ACC112 (cell line): ENCODE data around the gene ARID4B.
"Not testable (repeated sequence)": the region's sequence is repeated elsewhere in the genome, so short reads cannot be mapped to it uniquely, and the experiment has no call there.

ENCODE experiments used
- H2AFZ ChIP-seq: fragments of 200-600 bp; sonication (generic); one replicate; pipeline ENCODE4 v1.6.0; 2017; ENCODE audit warnings: antibody characterized with exemption, low read length; ENCODE audit not compliant: unreplicated experiment
- H3K27ac ChIP-seq: fragments of 200-600 bp; sonication (generic); 2 replicates; pipeline ENCODE4 v1.5.1; 2014; ENCODE audit warnings: low read depth, mild to moderate bottlenecking, antibody characterized with exemption, low read length, moderate library complexity
- H3K27me3 ChIP-seq: fragments of 200-600 bp; sonication (generic); 2 replicates; pipeline ENCODE4 v1.6.1; 2014; ENCODE audit warnings: mild to moderate bottlenecking, antibody characterized with exemption, low read length, moderate library complexity, mixed read lengths; ENCODE audit not compliant: insufficient read depth
- H3K36me3 ChIP-seq: fragments of 200-600 bp; sonication (generic); 2 replicates; pipeline ENCODE4 v1.6.1; 2016; ENCODE audit warnings: mild to moderate bottlenecking, antibody characterized with exemption, low read length, moderate library complexity, mixed read lengths; ENCODE audit not compliant: insufficient read depth
- H3K4me1 ChIP-seq: fragments of 200-600 bp; sonication (generic); one replicate; pipeline ENCODE4 v1.6.1; 2016; ENCODE audit warnings: low read length, mixed read lengths; ENCODE audit not compliant: insufficient read depth, unreplicated experiment, control insufficient read depth
- H3K4me3 ChIP-seq: fragments of 200-600 bp; sonication (generic); 2 replicates; pipeline ENCODE4 v1.5.1; 2014; ENCODE audit warnings: mild to moderate bottlenecking, low read depth, low read length
- H3K79me2 ChIP-seq: fragments of 200-600 bp; sonication (generic); one replicate; pipeline ENCODE4 v1.6.0; 2016; ENCODE audit warnings: low read length; ENCODE audit not compliant: control insufficient read depth, unreplicated experiment, insufficient read depth

ARID4B gene

DNA sequence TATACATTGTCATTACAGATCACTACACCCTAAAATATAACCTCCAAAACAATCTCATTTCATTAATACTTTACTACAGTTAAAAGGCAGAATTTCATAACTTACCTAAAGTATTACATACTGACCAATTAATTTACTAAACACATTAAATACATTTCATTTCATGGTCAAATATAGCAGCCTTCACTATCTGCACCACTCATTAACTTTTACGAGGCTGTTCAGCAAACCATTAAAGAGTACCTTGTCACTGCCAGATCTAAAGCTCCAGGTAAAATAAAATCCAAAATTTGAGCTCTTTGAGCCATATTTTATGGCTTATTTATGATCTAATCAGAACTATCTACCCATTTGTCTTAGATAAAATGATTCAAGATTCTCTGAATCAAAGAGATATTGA lies 100.6 kb downstream of the ARID4B start:
- no peak overlapping the region for H3K4me3 ChIP-seq
- no peak overlapping the region for H2AFZ ChIP-seq
- peaks cover 17% of the 10 kb centered on the region; the same call in 1 of the 2 replicates for H3K36me3 ChIP-seq
- no peaks in the 10 kb centered on the region for H3K27me3 ChIP-seq
- no peaks in the 10 kb centered on the region for H3K79me2 ChIP-seq
- no peak overlapping the region for H3K27ac ChIP-seq
- H3K4me1 ChIP-seq, result no peaks in the 10 kb centered on the region

DNA sequence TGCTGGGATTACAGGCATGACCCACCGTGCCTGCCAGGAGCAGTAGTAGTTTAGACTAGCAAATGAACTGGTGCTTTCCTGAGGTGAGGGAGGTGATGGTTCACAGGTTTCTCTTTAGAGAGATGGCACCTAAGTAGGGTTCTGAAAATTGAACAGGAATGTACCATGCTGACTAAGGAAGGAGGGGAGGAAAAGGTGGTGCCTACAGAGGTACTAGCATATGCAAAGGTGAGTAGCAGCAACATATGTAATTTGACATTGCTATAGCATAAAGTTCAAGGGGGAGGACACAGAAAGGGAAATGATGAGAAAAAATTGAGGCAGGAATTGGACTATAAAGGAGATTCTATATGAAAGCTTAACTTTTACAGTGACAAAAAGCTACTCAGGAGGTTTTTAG lies 101.0 kb downstream of the ARID4B start:
- H3K4me1 ChIP-seq, result no peaks in the 10 kb centered on the region
- no peak overlapping the region for H2AFZ ChIP-seq
- no peak overlapping the region for H3K27ac ChIP-seq
- no peaks in the 10 kb centered on the region for H3K79me2 ChIP-seq
- no peak overlapping the region for H3K4me3 ChIP-seq
- H3K27me3 ChIP-seq, result no peaks in the 10 kb centered on the region
- peaks cover 17% of the 10 kb centered on the region; the same call in 1 of the 2 replicates for H3K36me3 ChIP-seq

- Histone ChIP-seq H3K27ac (no peak overlapping the region), H3K36me3 (peaks cover 22% of the 10 kb centered on the region; the same call in 1 of the 2 replicates), H3K27me3 (no peaks in the 10 kb centered on the region)
Observed at GRCh38 chr1:235225299-235225698, 102.7 kb downstream of the ARID4B start.

DNA sequence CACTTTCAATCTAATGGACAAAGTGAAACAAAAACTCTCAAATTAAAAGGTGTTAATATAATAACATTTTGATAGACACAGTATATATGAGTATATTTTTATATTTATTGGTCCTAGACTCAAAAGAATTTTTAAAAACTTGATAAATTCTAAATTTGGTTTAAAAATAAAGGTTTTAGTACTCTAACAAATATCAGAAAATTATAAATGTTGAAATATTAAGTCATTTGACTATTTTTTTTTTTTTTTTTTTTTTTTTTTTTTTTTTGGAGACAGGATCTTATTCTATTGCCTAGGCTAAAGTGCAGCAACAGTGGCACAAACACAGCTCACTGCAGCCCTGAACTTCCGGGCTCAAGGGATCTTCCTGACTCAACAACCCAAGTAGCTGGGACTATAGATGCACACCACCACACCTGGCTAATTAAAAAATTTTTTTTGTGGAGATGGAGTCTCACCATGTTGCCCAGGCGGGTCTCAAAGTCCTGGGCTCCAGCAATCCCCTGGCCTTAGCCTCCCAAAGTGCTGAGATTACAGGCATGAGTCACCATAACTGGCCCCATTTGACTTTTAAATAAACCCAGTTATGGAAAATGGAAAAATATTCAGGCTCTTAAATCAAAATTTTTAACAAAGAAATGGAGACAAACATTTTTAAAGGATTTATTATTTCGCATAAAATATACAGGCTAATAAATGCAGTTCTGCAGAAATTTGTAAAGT lies 106.2 kb downstream of the ARID4B start:
- Histone ChIP-seq H3K4me1 (no peaks in the 10 kb centered on the region), H3K27me3 (no peaks in the 10 kb centered on the region), H3K4me3 (no peak overlapping the region), H2AFZ (no peak overlapping the region), H3K36me3 (peaks cover 15% of the 10 kb centered on the region; the same call in 1 of the 2 replicates), H3K79me2 (peaks cover 3% of the 10 kb centered on the region), H3K27ac (no peak overlapping the region)

More at GRCh38 chr1:235225299-235225698, 102.7 kb downstream of the ARID4B start:
- H3K79me2 ChIP-seq, result no peaks in the 10 kb centered on the region
- H2AFZ ChIP-seq, result no peak overlapping the region
- H3K4me3 ChIP-seq, result no peak overlapping the region
- H3K4me1 ChIP-seq, result no peaks in the 10 kb centered on the region

DNA sequence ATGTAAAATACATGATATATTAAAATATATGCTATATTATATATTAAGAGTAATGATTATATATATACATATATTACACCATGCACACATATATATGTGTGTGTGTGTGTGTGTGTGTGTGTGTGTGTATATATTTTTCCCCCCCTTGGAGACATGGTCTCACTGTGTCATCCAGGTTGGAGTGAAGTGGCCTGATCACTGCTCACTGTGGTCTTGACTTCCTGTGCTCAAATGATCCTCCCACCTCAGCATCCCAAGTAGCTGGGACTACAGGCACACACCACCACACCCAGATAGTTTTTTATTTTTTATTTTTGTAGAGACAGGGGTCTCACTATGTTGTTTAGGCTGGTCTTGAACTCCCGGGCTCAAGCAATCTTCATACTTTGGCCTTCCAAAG lies 112.5 kb downstream of the ARID4B start:
- H3K27ac ChIP-seq, result no peak overlapping the region
- peaks cover 11% of the 10 kb centered on the region; the same call in 1 of the 2 replicates for H3K36me3 ChIP-seq
- no peak overlapping the region for H3K4me3 ChIP-seq
- H3K4me1 ChIP-seq, result no peaks in the 10 kb centered on the region
- H3K27me3 ChIP-seq, result no peaks in the 10 kb centered on the region
- no peak overlapping the region for H2AFZ ChIP-seq
- H3K79me2 ChIP-seq, result peaks cover 3% of the 10 kb centered on the region

DNA sequence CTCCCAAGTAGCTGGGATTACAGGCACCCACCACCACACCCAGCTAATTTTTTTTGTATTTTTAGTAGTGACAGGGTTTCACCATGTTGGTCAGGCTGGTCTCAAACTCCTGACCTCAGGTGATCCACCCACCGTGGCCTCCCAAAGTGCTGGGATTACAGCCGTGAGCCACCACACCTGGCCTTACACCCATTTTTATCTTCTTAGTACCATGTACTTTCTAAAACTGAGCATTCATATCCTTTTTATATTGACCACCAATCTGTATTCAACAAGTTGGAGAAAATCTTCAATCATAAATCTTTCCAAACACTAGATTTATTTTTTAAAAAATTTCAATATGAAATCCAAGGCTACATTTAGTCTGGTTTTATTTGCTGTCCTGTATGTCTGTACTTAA lies 113.0 kb downstream of the ARID4B start:
- H3K79me2 ChIP-seq, H3K4me3 ChIP-seq, H2AFZ ChIP-seq, H3K27me3 ChIP-seq, H3K4me1 ChIP-seq, H3K27ac ChIP-seq: not testable (repeated sequence)
- H3K36me3 ChIP-seq, result peaks cover 11% of the 10 kb centered on the region; the same call in 1 of the 2 replicates

DNA sequence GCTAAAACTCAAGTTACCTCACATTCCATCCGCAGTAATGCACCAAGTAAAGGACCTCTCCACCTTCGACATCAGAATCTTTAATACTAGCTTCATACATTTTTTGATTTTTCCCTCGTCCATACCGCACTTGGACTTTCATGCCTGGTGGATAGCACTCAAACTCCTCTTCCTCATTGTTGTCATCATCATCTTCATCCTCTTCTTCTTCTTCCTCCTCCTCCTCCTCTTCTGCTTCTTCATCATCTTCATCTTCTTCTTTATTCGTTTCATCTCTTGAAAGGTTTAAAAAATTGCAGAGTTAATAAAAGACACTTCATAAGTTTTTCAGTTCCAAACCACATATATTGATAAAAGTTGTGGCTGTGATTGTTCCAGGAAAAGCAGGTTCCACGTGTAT lies 114.2 kb downstream of the ARID4B start:
- Histone ChIP-seq H3K36me3 (peaks cover 11% of the 10 kb centered on the region; the same call in 1 of the 2 replicates), H3K4me1 (no peaks in the 10 kb centered on the region), H3K27ac (no peak overlapping the region), H2AFZ (no peak overlapping the region), H3K4me3 (no peak overlapping the region), H3K27me3 (no peaks in the 10 kb centered on the region), H3K79me2 (peaks cover 3% of the 10 kb centered on the region)

- no peak overlapping the region for H3K27ac ChIP-seq
- H3K36me3 ChIP-seq, result peaks cover 16% of the 10 kb centered on the region; the same call in 1 of the 2 replicates
- no peaks in the 10 kb centered on the region for H3K79me2 ChIP-seq
- no peaks in the 10 kb centered on the region for H3K4me1 ChIP-seq
- H3K4me3 ChIP-seq, result no peak overlapping the region
- H2AFZ ChIP-seq, result no peak overlapping the region
- no peaks in the 10 kb centered on the region for H3K27me3 ChIP-seq
Observed at GRCh38 chr1:235211517-235211916, 116.5 kb downstream of the ARID4B start.

GRCh38 chr1:235207209-235207565 lies 120.8 kb downstream of the ARID4B start:
- H3K4me1 ChIP-seq, result no peaks in the 10 kb centered on the region
- H2AFZ ChIP-seq, result no peak overlapping the region
- H3K27me3 ChIP-seq, result no peaks in the 10 kb centered on the region
- no peak overlapping the region for H3K27ac ChIP-seq
- H3K36me3 ChIP-seq, result peaks cover 7% of the 10 kb centered on the region; the same call in 1 of the 2 replicates
- no peak overlapping the region for H3K4me3 ChIP-seq
- H3K79me2 ChIP-seq, result no peaks in the 10 kb centered on the region

DNA sequence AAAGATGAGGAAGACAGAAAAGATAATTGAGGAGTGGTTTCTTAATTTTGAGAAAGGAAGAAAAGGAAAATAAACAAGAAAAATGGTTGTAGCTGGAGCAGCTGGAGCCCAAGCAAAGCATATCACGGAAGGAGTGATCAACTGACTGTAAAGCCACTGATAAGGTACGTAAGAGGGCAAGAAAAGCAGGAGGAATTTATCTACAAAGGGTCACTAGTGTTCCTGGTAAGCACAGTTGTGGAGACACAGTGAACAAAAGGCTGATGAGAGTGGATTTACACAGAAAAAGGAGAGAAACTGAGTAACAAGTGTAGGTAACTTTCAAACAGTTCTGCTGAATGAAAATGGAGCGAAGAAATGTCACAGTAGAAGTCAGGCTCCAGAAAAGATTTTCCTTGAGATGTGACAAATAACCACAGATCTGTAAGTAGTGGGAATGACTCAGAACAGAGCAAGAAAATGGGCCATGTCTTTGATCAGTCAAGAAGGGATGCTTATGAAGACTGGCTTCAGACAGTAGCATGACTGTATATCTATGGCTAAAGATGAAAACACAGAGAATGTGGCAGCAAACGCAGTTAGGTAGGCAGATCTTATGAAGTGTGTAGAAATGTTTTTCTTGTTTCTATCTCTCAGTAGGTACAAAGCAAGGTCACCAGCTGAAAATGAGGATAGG lies 121.3 kb downstream of the ARID4B start:
- Histone ChIP-seq H2AFZ (no peak overlapping the region), H3K4me1 (no peaks in the 10 kb centered on the region), H3K27ac (no peak overlapping the region), H3K27me3 (no peaks in the 10 kb centered on the region), H3K79me2 (no peaks in the 10 kb centered on the region), H3K4me3 (no peak overlapping the region), H3K36me3 (peaks cover 7% of the 10 kb centered on the region; the same call in 1 of the 2 replicates)

GRCh38 chr1:235205687-235206086 lies 122.3 kb downstream of the ARID4B start:
- no peaks in the 10 kb centered on the region for H3K27me3 ChIP-seq
- H3K4me3 ChIP-seq, result no peak overlapping the region
- no peaks in the 10 kb centered on the region for H3K79me2 ChIP-seq
- no peak overlapping the region for H3K27ac ChIP-seq
- H3K4me1 ChIP-seq, result no peaks in the 10 kb centered on the region
- no peak overlapping the region for H2AFZ ChIP-seq
- peaks cover 7% of the 10 kb centered on the region; the same call in 1 of the 2 replicates for H3K36me3 ChIP-seq
